Urothelium cell line (cell line): Measurements from ENCODE around the gene LRRN4CL.
"Not testable (repeated sequence)": the region's sequence is repeated elsewhere in the genome, so short reads cannot be mapped to it uniquely, and the experiment has no call there.

Source experiments
- DNase-seq: peaks from one replicate; pipeline ENCODE4 v3.0.0; 2011; ENCODE audit warnings: low spot score, mixed read lengths
- FAIRE-seq: peaks from 2 replicates; lab custom pipeline; 2011; peaks lifted over from hg19 to GRCh38; lab: Jason Lieb, UNC

LRRN4CL gene

GRCh38 chr11:62677714-62678113 lies 11.6 kb downstream of the LRRN4CL start:
- FAIRE-seq (no peak), DNase-seq (no peak)

- no peak for FAIRE-seq
- no peak for DNase-seq
These were observed 12.2 kb downstream of the LRRN4CL start for GRCh38 chr11:62677156-62677555.

- FAIRE-seq: no peak
- no peak for DNase-seq
These were observed 12.6 kb downstream of the LRRN4CL start for GRCh38 chr11:62676698-62677097.

GRCh38 chr11:62675415-62675814 lies 13.9 kb downstream of the LRRN4CL start:
- not testable (repeated sequence) for FAIRE-seq, DNase-seq

GRCh38 chr11:62673196-62673525 lies 16.2 kb downstream of the LRRN4CL start:
- no peak for FAIRE-seq

GRCh38 chr11:62671608-62672389 lies 17.5 kb downstream of the LRRN4CL start, which contains the start of the genes LBHD1 and UQCC3:
Gene LBHD1, minus strand, starts transcription at chr11:62672267. Its CDS starts 2,236 bp downstream, at chr11:62670031.
Gene UQCC3, plus strand, starts transcription at chr11:62671673. Its CDS starts 73 bp downstream, at chr11:62671746.
- DNase-seq (peak; percentile 80), FAIRE-seq (no peak)

More at GRCh38 chr11:62673196-62673525, 16.2 kb downstream of the LRRN4CL start:
- DNase-seq: no peak

GRCh38 chr11:62671236-62671607 lies 18.1 kb downstream of the LRRN4CL start:
- DNase-seq: no peak
- FAIRE-seq: no peak

GRCh38 chr11:62669420-62670161 lies 19.7 kb downstream of the LRRN4CL start:
- FAIRE-seq: no peak
- DNase-seq: no peak

GRCh38 chr11:62667460-62667859 lies 21.9 kb downstream of the LRRN4CL start:
- no peak for FAIRE-seq
- no peak for DNase-seq

- DNase-seq (no peak), FAIRE-seq (no peak)
These were observed 22.9 kb downstream of the LRRN4CL start for GRCh38 chr11:62666259-62666926.

- no peak for FAIRE-seq
- DNase-seq: no peak
These were observed 23.6 kb downstream of the LRRN4CL start for GRCh38 chr11:62665599-62666258.

GRCh38 chr11:62665075-62665598 lies 24.2 kb downstream of the LRRN4CL start, which contains the start of the genes C11orf98 and CSKMT:
Gene C11orf98, minus strand, starts transcription at chr11:62665210. Its CDS starts 41 bp downstream, at chr11:62665169.
Gene CSKMT, plus strand, starts transcription at chr11:62665312. Its CDS starts 568 bp downstream, at chr11:62665880.
- no peak for FAIRE-seq
- peak; percentile 96 for DNase-seq

- FAIRE-seq (no peak), DNase-seq (peak; percentile 57)
These were observed 24.8 kb downstream of the LRRN4CL start for GRCh38 chr11:62664405-62665074.

GRCh38 chr11:62656796-62657429 lies 32.4 kb downstream of the LRRN4CL start:
- no peak for FAIRE-seq
- no peak for DNase-seq

GRCh38 chr11:62654297-62654696 lies 35.0 kb downstream of the LRRN4CL start:
- no peak for DNase-seq
- no peak for FAIRE-seq

- DNase-seq: no peak
- no peak for FAIRE-seq
These were observed 36.9 kb downstream of the LRRN4CL start for GRCh38 chr11:62652161-62653006.

GRCh38 chr11:62650283-62650682 lies 39.0 kb downstream of the LRRN4CL start:
- not testable (repeated sequence) for FAIRE-seq, DNase-seq

- no peak for FAIRE-seq
- no peak for DNase-seq
These were observed 39.8 kb downstream of the LRRN4CL start for GRCh38 chr11:62649486-62649885.
